Nephron progenitor cell (in vitro differentiated cells): ENCODE results near the gene ST3GAL4.

ENCODE experiments used
- DNase-seq: peaks from one replicate; pipeline ENCODE4 v3.0.0; 2021
- H3K27ac Mint-ChIP-seq: 2 replicates; pipeline ENCODE4 v1.8.0; 2021; ENCODE audit warnings: mild to moderate bottlenecking, moderate library complexity, mixed read lengths
- H3K27me3 Mint-ChIP-seq: 2 replicates; pipeline ENCODE4 v1.8.0; 2021; ENCODE audit warnings: mild to moderate bottlenecking, low read depth, mixed read lengths; ENCODE audit not compliant: poor library complexity
- H3K36me3 Mint-ChIP-seq: 2 replicates; pipeline ENCODE4 v1.8.0; 2021; ENCODE audit warnings: low read depth, mixed read lengths
- H3K4me1 Mint-ChIP-seq: 2 replicates; pipeline ENCODE4 v1.8.0; 2021; ENCODE audit warnings: mixed read lengths
- H3K4me3 Mint-ChIP-seq: 2 replicates; pipeline ENCODE4 v1.8.0; 2021; ENCODE audit warnings: mild to moderate bottlenecking, moderate library complexity, mixed read lengths
- H3K9me3 Mint-ChIP-seq: 2 replicates; pipeline ENCODE4 v1.8.0; 2021; ENCODE audit warnings: mild to moderate bottlenecking, moderate library complexity, mixed read lengths
- TF ChIP-seq, protein P1 (sequence below): fragments of 200-600 bp; sonication (generic); IDR thresholded peaks from 2 replicates; pipeline ENCODE4 v1.5.0; 2021; ENCODE audit warnings: antibody characterized with exemption

ST3GAL4 gene

GRCh38 chr11:126426820-126427749 lies 71.6 kb downstream of the ST3GAL4 start:
- Mint-ChIP-seq H3K27ac (peak overlapping the region; percentile 93), H3K27me3 (peaks cover 5% of the 10 kb centered on the region), H3K9me3 (no peaks in the 10 kb centered on the region), H3K36me3 (peaks cover 31% of the 10 kb centered on the region), H3K4me3 (peak overlapping the region; percentile 32), H3K4me1 (peaks cover 71% of the 10 kb centered on the region)
- TF ChIP-seq, protein P1, sequence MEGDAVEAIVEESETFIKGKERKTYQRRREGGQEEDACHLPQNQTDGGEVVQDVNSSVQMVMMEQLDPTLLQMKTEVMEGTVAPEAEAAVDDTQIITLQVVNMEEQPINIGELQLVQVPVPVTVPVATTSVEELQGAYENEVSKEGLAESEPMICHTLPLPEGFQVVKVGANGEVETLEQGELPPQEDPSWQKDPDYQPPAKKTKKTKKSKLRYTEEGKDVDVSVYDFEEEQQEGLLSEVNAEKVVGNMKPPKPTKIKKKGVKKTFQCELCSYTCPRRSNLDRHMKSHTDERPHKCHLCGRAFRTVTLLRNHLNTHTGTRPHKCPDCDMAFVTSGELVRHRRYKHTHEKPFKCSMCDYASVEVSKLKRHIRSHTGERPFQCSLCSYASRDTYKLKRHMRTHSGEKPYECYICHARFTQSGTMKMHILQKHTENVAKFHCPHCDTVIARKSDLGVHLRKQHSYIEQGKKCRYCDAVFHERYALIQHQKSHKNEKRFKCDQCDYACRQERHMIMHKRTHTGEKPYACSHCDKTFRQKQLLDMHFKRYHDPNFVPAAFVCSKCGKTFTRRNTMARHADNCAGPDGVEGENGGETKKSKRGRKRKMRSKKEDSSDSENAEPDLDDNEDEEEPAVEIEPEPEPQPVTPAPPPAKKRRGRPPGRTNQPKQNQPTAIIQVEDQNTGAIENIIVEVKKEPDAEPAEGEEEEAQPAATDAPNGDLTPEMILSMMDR = no peak
- no peak for DNase-seq

DNA sequence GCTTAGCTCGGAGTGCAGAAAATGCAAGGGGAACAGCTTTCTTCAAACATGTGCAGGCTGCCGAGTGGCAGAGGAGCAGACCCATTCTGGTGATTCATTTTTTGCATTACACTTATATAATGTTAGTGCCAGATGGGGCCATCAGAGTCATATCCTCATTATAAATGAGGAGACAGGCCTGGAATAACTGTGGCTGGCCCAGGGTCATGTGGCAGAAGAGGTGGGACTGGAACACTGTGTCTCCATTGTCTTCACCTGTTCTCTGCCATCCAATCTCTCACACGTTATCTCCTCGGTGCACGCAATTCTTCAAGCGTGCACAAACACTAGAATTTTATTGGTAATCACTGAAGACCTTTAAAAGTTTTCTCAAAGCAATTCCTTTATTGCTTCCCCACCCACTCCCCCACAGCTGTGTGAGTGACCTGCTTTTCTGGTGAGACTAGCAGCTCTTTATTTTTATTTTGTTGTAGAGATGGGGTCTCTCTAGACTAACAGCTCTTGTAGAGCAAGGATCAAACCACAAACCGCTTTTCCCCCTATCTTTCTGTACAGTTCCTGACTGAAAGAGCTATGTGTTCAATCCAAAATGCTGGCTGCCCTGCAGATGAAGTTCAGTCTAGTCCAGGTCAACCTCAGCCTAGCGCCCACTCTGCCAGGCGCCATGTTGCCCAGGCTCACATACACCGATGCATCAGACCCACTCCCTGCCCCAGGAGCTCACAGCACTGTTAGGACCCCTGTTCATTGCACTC lies 75.3 kb downstream of the ST3GAL4 start:
- Mint-ChIP-seq H3K27me3 (peaks cover 2% of the 10 kb centered on the region), H3K27ac (no peak overlapping the region), H3K9me3 (no peaks in the 10 kb centered on the region), H3K4me1 (peaks cover 69% of the 10 kb centered on the region), H3K36me3 (peaks cover 22% of the 10 kb centered on the region), H3K4me3 (no peak overlapping the region)
- DNase-seq = no peak
- TF ChIP-seq, protein P1 = no peak

- TF ChIP-seq, protein P1 = no peak
- Mint-ChIP-seq H3K4me1 (peaks cover 65% of the 10 kb centered on the region), H3K27me3 (peaks cover 2% of the 10 kb centered on the region), H3K9me3 (no peaks in the 10 kb centered on the region), H3K27ac (peak overlapping the region; percentile 54), H3K36me3 (peaks cover 22% of the 10 kb centered on the region), H3K4me3 (no peak overlapping the region)
- no peak for DNase-seq
Measured at GRCh38 chr11:126431401-126432064, 76.0 kb downstream of the ST3GAL4 start.

DNA sequence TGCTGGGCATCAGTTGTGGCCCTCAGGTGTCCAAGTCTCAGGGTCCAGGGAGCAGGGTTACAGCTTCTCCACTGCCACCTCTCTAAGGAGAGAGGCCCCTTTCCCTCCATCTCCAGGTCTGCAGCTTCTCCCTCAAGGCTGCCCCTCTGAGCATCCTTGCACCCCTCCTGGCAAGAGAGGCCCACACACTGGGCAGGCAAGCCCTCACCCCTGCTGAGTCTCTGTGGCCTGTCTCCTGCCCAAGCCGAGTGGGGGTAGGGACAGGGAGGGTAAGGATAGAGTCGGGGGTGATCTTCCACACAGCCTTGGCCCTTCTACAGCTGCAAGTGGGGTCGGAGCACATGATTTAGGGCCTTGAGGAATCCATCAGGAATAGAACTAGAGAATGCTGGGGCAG lies 76.6 kb downstream of the ST3GAL4 start:
- Mint-ChIP-seq H3K36me3 (peaks cover 21% of the 10 kb centered on the region), H3K4me3 (no peak overlapping the region), H3K4me1 (peaks cover 60% of the 10 kb centered on the region), H3K27ac (peak overlapping the region; percentile 72), H3K9me3 (no peaks in the 10 kb centered on the region), H3K27me3 (peaks cover 2% of the 10 kb centered on the region)
- TF ChIP-seq, protein P1 = no peak
- no peak for DNase-seq

DNA sequence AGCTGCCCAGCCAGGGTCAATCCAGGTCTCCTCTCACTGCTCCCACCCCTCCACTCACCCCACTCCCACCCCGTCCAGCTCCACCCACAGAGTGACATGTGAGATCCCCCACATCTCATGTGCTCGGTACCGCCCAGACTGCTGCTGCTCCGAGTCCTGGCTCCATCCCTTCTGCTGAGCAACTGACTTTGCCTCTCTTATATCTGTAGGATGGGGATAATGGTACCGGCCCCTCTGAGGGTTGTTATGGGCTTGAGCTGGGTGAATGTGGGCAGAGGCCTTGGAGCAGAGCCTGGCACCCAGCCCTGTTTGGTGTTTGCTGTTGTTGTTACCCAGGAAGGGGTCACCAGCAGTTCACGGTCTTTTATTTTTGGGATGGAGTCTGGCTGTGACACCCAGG lies 77.0 kb downstream of the ST3GAL4 start:
- Mint-ChIP-seq H3K27ac (no peak overlapping the region), H3K36me3 (peaks cover 17% of the 10 kb centered on the region), H3K4me3 (no peak overlapping the region), H3K9me3 (no peaks in the 10 kb centered on the region), H3K27me3 (peaks cover 2% of the 10 kb centered on the region), H3K4me1 (peaks cover 55% of the 10 kb centered on the region)
- no peak for DNase-seq
- TF ChIP-seq, protein P1 = no peak
